AG04450 (cell line): Measurements from ENCODE around the gene PRDM5. TPM values are rescaled to one million over a fixed set of nuclear protein-coding genes. Genes with fewer than 3 reads are reported as not detected.

Experiments
- CTCF ChIA-PET: fragments of 300-600, 350-600 bp; formaldehyde crosslinking; extraction: SDS; loops from one replicate; lab custom pipeline; 2022; ENCODE audit warnings: antibody characterized with exemption, inconsistent platforms; lab: Charles Lee
- POLR2A ChIA-PET: fragments of 350-600 bp; formaldehyde crosslinking; extraction: SDS; loops from one replicate; lab custom pipeline; 2021; ENCODE audit warnings: antibody characterized with exemption, inconsistent platforms; lab: Yijun Ruan, JAX
- DNase-seq: peaks from one replicate; pipeline ENCODE4 v3.0.0-alpha.2; 2011; ENCODE audit warnings: low read depth, low spot score
- H3K27ac ChIP-seq: one replicate; pipeline ENCODE4 v1.5.1; 2012; ENCODE audit warnings: low read depth, low read length, control low read depth
- H3K27me3 ChIP-seq: one replicate; pipeline ENCODE4 v1.6.0; 2012; ENCODE audit warnings: low read length; ENCODE audit not compliant: control insufficient read depth, insufficient read depth
- H3K4me3 ChIP-seq: 2 replicates; pipeline ENCODE4 v1.5.1; 2011; ENCODE audit warnings: mild to moderate bottlenecking, low read depth, low read length, control low read depth
- H3K9me3 ChIP-seq: 2 replicates; pipeline ENCODE4 v1.5.1; 2012; ENCODE audit warnings: low read length; ENCODE audit not compliant: control insufficient read depth, insufficient read depth
- CTCF ChIP-seq: IDR thresholded peaks from 2 replicates; pipeline ENCODE4 v1.5.1; 2011; ENCODE audit warnings: low read depth, low read length, control low read depth, inconsistent platforms
- polyA plus RNA-seq: library from polyadenylated mRNA; depleted of rRNA; stranded (reverse); fragments of >200 nt; gene quantifications from 2 replicates; pipeline ENCODE4 v1.2.3, GENCODE V29; 2011

Gene PRDM5
- polyA plus RNA-seq, 1 experiment, result 12.3 TPM

- CTCF ChIA-PET, result no interaction called here
- no peak for DNase-seq
- TF ChIP-seq CTCF, result no peak
- H3K27me3 ChIP-seq, result no peaks in the 10 kb centered on the region
- no peaks in the 10 kb centered on the region for H3K9me3 ChIP-seq
- POLR2A ChIA-PET, result no interaction called here
- H3K4me3 ChIP-seq, result no peak overlapping the region
- no peak overlapping the region for H3K27ac ChIP-seq
Observed at GRCh38 chr4:120855307-120856001, 67.1 kb downstream of the PRDM5 start.

- POLR2A ChIA-PET, result no interaction called here
- no peak for TF ChIP-seq CTCF
- H3K27ac ChIP-seq, result no peak overlapping the region
- CTCF ChIA-PET, result no interaction called here
- no peaks in the 10 kb centered on the region for H3K9me3 ChIP-seq
- DNase-seq, result no peak
- H3K27me3 ChIP-seq, result no peaks in the 10 kb centered on the region
- no peak overlapping the region for H3K4me3 ChIP-seq
Observed at GRCh38 chr4:120853161-120853935, 69.2 kb downstream of the PRDM5 start.

- POLR2A ChIA-PET, result no interaction called here
Observed at GRCh38 chr4:120850018-120850599, 72.4 kb downstream of the PRDM5 start.

GRCh38 chr4:120847019-120847582 is 75.4 kb downstream of the PRDM5 start:
- H3K4me3 ChIP-seq, result no peak overlapping the region
- CTCF ChIA-PET, result no interaction called here
- no peaks in the 10 kb centered on the region for H3K9me3 ChIP-seq
- H3K27ac ChIP-seq, result no peak overlapping the region
- no peaks in the 10 kb centered on the region for H3K27me3 ChIP-seq
- no peak for DNase-seq
- no peak for TF ChIP-seq CTCF
- POLR2A ChIA-PET, result no interaction called here

More at GRCh38 chr4:120850018-120850599, 72.4 kb downstream of the PRDM5 start:
- no peak overlapping the region for H3K4me3 ChIP-seq
- H3K27ac ChIP-seq, result no peak overlapping the region
- no peak for DNase-seq
- CTCF ChIA-PET, result no interaction called here
- H3K9me3 ChIP-seq, result no peaks in the 10 kb centered on the region
- no peak for TF ChIP-seq CTCF
- H3K27me3 ChIP-seq, result no peaks in the 10 kb centered on the region
